Thyroid gland (tissue), 4 donors: ENCODE results near the gene PLXNA1.

Experiments
- CTCF ChIP-seq, 6 experiments: fragments of 200-600 bp in 3 of 6; fragments of 450-650 bp in 3 of 6; sonication (generic) in 3 of 6; IDR thresholded peaks; one replicate each; pipeline ENCODE4 v1.5.1; 2016 to 2019; ENCODE audit warnings: antibody characterized with exemption in 6 of 6, mild to moderate bottlenecking in 2 of 6, inconsistent platforms in 1 of 6, moderate library complexity in 1 of 6
- POLR2A ChIP-seq, 2 donors: fragments of 450-650 bp; IDR thresholded peaks; one replicate each; pipeline ENCODE4 v1.6.1; 2017; ENCODE audit warnings: antibody characterized with exemption in 2 of 2, mild to moderate bottlenecking in 2 of 2, moderate library complexity in 1 of 2

GRCh38 chr3:126957776-126958637 is 24.9 kb upstream of the PLXNA1 start:
- no peak for TF ChIP-seq POLR2A (IDR thresholded peaks at IDR 0.05)
- no peak for TF ChIP-seq CTCF (IDR thresholded peaks at IDR 0.05)
